DMS 273 treated with DMSO at 0.1 percent for 48 hours (cell line): Measurements from ENCODE around the gene CDK19.

Experiments
- DNase-seq: peaks from one replicate; lab custom pipeline; 2025; lab: John Stamatoyannopoulos, UW

CDK19 gene

GRCh38 chr6:110703010-110703905, 112.0 kb downstream of the CDK19 start:
- no peak for DNase-seq

- no peak for DNase-seq
These were observed 115.5 kb downstream of the CDK19 start for GRCh38 chr6:110699780-110700179.

- no peak for DNase-seq
These were observed 121.3 kb downstream of the CDK19 start for GRCh38 chr6:110693994-110694393.

- no peak for DNase-seq
These were observed 122.0 kb downstream of the CDK19 start for GRCh38 chr6:110693296-110693695.

- DNase-seq, result no peak
These were observed 124.4 kb downstream of the CDK19 start for GRCh38 chr6:110690916-110691315.

- no peak for DNase-seq
These were observed 125.1 kb downstream of the CDK19 start for GRCh38 chr6:110690106-110690654.

- no peak for DNase-seq
These were observed 125.9 kb downstream of the CDK19 start for GRCh38 chr6:110689275-110689935.

- no peak for DNase-seq
These were observed 126.5 kb downstream of the CDK19 start for GRCh38 chr6:110688661-110689268.

- no peak for DNase-seq
These were observed 127.9 kb downstream of the CDK19 start for GRCh38 chr6:110687326-110687725.

- DNase-seq, result no peak
These were observed 132.0 kb downstream of the CDK19 start for GRCh38 chr6:110683241-110683640.

- peak; percentile 72 for DNase-seq
These were observed 132.8 kb downstream of the CDK19 start for GRCh38 chr6:110682460-110682853.

- DNase-seq, result no peak
These were observed 133.5 kb downstream of the CDK19 start for GRCh38 chr6:110681543-110682459.

- DNase-seq, result no peak
These were observed 138.9 kb downstream of the CDK19 start for GRCh38 chr6:110676396-110676795.

GRCh38 chr6:110674096-110674495, 141.2 kb downstream of the CDK19 start:
- DNase-seq, result no peak

- no peak for DNase-seq
These were observed 143.1 kb downstream of the CDK19 start for GRCh38 chr6:110672122-110672521.

GRCh38 chr6:110671447-110671846, 143.8 kb downstream of the CDK19 start:
- no peak for DNase-seq

- no peak for DNase-seq
These were observed 149.7 kb downstream of the CDK19 start for GRCh38 chr6:110665600-110665999.

GRCh38 chr6:110664933-110665332, 150.3 kb downstream of the CDK19 start:
- no peak for DNase-seq

- DNase-seq, result no peak
These were observed 152.6 kb downstream of the CDK19 start for GRCh38 chr6:110662490-110663211.

- no peak for DNase-seq
These were observed 153.9 kb downstream of the CDK19 start for GRCh38 chr6:110661414-110661813.
